Anterior cingulate cortex (tissue), 58 donors: ENCODE data around the gene CALHM6.
"Not testable (repeated sequence)": the region's sequence is repeated elsewhere in the genome, so short reads cannot be mapped to it uniquely, and the experiment has no call there.

Experiments
- DNase-seq, 58 donors: peaks; one replicate each; lab custom pipeline; 2025; lab: John Stamatoyannopoulos, UW

CALHM6 gene

DNA sequence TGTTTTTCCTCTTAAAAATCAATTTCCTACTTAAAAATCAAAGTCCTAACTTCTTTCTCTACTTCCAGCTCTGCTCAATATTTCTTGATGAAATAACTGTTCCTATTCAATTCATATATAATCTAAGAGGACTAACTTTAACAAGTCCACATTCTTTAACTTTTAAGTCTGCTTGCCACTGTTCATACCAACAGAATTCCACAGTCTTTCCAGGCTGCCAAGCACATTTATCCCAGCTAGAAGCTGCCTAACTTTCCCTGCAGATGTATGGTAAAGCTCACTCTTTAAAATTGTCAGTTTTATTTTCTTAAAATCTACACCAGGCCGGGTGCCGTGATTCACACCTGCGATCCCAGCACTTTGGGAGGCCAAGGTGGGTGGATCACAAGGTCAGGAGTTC, 11.5 kb downstream of the CALHM6 start:
- DNase-seq: no peak

- DNase-seq: no peak
Observed at GRCh38 chr6:116475141-116475540, 14.0 kb downstream of the CALHM6 start.

GRCh38 chr6:116476002-116476678, 15.0 kb downstream of the CALHM6 start:
- no peak for DNase-seq

- DNase-seq: no peak
Observed at GRCh38 chr6:116482780-116483179, 21.6 kb downstream of the CALHM6 start.

DNA sequence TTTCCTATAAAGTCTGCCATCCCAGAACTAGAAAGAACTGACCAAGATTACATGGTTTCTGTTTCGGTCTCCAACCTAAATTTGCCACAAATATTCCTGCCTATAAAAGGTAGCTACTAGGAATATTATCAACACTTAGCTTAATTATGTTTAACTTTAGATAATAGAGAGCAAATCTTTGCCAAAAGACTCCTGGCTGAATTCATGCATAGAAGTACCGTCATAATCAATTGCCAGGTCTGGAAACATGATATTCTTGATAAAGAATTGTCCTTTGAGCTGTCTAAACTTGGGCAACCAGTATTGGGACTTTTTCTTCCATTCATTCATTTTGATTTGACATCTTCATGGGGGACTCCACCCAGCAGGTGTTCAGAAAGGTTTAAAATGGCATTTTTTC, 22.4 kb downstream of the CALHM6 start:
- DNase-seq: no peak

DNA sequence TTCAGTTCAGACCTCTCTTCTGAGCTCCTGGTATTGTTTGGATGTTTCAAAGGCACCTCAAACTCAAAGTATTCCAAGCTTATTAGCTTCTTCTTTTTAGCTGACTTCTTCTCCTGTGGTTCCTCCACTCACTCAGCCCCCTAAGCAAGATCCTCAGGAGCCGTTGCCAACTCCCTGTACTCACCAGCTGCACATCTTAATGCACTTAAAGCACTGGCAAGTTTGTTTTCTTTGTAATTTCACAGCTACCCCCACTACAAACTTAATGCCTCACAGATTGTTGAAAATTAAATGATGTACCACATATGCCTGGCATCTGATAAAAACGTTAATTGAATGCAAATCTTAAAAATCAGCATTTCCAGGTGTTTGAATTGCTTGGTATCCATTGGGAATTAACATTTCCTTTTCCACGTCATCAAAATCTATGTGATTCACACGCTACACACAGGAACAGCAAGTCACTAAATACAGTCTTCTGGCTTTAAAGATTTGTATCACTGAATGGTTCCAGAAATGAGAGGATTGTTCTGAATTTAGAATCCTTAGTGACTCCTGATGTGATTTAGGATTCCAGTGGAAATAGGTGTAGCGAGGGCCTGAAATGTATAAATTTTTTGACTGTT, 24.5 kb downstream of the CALHM6 start:
- DNase-seq: no peak

- no peak for DNase-seq
Observed at GRCh38 chr6:116491610-116492330, 30.6 kb downstream of the CALHM6 start.

DNA sequence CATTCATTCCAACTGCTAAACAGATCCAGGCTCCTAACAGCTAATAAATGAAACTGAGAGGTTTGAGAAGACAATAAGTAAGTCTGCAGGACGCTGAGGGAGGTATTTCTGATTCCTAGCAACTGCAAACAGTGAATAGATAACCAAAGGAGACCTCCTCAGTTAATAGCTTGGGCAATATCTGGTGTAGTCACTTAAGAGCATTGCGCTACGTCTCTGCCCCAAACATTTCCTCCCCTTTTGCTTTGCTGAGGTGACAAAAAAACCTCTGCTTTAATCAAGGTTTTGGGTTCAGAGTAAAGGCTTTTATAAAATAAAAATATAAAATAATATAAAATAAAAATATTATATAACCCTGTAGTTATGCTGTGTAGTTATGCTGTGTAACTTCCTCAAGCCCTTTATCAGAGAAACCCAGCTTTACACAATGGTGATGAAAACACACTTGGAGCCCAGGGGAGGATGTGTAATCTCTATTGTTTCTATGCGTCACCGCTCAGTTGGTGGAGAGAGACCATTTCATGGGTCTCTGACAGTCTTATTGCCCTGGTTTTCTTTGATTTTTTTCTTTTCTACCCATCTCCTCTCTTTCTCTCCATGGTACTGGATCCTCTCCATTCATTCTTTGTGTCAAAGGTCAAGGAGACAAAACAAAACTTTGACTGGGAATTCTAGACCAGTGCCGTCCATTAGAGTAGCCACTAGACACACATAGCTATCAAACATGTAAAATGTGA, 31.3 kb downstream of the CALHM6 start:
- no peak for DNase-seq

- not testable (repeated sequence) for DNase-seq
Observed at GRCh38 chr6:116495161-116495560, 34.0 kb downstream of the CALHM6 start.

DNA sequence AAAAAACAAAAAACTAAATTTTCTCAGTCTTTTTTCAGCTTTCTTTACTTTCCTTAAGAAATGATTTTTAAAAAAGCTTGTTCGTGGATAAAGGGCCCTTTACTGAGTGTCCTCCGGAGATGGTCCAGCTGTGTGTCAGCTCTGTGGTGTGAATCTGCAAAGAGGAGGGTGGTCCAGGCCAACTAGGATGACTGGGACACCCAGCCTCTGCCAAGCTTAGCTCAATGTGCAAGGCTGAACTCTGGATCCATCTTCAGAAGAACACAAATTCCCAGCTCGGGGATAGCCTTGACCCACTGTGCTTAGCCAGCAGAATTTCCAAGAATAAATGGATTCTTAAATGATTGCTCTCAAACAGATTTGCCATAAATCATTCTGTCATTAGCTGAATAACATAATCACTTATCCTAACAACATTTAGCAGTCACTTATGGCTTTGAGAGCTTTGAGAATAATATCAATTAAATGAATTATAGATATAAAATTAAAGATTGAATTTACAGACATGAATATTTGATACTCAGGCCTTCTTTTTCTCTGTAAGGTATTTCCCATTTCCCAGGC, 36.0 kb downstream of the CALHM6 start:
- DNase-seq: no peak

- DNase-seq: no peak
Observed at GRCh38 chr6:116500969-116501433, 39.8 kb downstream of the CALHM6 start.

- DNase-seq: no peak
Observed at GRCh38 chr6:116507324-116507723, 46.1 kb downstream of the CALHM6 start.

- no peak for DNase-seq
Observed at GRCh38 chr6:116508527-116508926, 47.4 kb downstream of the CALHM6 start.

DNA sequence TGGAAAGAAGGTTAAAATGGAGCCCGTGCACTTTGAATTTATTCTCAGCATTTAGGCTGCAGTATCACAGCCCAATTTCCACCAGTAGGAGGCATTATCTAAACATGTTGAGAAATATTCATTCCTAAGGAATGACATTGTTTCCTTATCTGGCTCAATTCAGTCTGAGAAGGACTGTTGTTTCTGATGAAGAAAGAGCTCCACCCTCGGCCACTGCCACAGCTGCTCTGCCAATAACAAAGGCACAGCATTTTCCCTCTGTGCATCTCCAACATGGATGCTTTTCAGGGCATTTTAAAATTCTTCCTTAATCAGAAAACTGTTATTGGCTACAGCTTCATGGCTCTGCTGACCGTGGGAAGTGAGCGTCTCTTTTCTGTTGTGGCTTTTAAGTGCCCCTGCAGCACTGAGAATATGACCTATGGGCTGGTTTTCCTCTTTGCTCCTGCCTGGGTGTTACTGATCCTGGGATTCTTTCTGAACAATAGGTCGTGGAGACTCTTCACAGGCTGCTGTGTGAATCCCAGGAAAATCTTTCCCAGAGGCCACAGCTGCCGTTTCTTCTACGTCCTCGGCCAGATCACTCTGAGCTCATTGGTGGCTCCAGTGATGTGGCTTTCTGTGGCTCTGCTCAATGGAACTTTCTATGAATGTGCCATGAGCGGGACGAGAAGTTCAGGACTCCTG, 50.4 kb downstream of the CALHM6 start, which contains the start of gene CALHM5:
Gene CALHM5 (plus strand): TSS at position 216 of the 687 bp plus-strand sequence. CDS start 58 bp downstream, at position 274.
- DNase-seq: no peak

DNA sequence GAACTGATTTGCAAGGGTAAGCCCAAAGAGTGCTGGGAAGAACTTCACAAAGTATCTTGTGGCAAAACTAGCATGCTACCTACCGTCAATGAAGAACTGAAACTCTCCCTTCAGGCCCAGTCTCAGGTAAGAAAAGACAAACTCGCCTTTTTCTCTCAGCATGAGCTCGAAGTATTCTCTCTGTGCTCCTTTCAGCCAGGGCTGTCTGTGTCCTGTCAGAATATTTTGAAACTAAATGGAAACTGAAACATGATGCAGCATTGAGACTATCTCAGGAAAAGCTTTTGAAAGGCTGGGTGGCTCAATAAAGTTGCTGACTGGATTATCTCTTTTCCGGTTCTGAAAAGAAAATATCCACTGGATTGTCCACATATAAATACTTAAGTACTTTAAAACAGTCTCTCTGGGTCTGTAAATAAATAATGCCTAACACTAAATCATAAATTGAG, 51.0 kb downstream of the CALHM6 start:
- no peak for DNase-seq

GRCh38 chr6:116512734-116513133, 51.6 kb downstream of the CALHM6 start:
- no peak for DNase-seq
